ENCODE measurements around the gene RBM41.

The RBM41 gene

GRCh38 chrX:107029752-107030151 lies 88.9 kb downstream of the RBM41 start:
- H3K4me3 ChIP-seq (replicated peaks in 1 of 2; ENCODE audit: low read depth in 2 of 2, low read length in 2 of 2): no peak overlapping the region
- no peak for DNase-seq (ENCODE audit: low read depth in 2 of 2)
- TF ChIP-seq CTCF (IDR thresholded peaks at IDR 0.05; ENCODE audit: low read depth, low read length): no peak

- no peak overlapping the region for H3K4me3 ChIP-seq (replicated peaks in 1 of 2; ENCODE audit: low read depth in 2 of 2, low read length in 2 of 2)
- peak; percentile 58 for TF ChIP-seq CTCF (IDR thresholded peaks at IDR 0.05; ENCODE audit: low read depth, low read length)
- DNase-seq (ENCODE audit: low read depth in 2 of 2): peak; percentile 48 to 50
Observed at GRCh38 chrX:107025545-107025944, 93.1 kb downstream of the RBM41 start.

DNA sequence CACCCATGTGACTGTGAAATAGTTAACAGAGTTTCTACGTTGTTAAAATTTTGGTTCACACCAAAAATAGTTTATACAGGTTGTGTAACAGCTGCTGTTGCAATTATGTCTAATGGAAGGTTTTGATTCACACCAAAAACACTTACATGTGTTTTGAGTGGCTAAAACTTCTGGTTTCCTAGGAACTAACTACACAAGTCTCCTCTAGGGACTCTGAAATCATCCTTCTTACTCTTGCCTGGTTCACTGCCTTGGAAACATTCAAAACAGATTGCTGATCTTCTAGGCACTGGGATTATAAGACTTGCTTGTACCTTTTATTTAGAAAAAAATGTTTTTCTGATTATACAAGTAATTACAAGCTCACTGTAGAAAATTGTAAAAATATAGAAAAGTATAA lies 103.7 kb downstream of the RBM41 start:
- no peak for TF ChIP-seq CTCF (IDR thresholded peaks at IDR 0.05; ENCODE audit: low read depth, low read length)
- H3K4me3 ChIP-seq (replicated peaks in 1 of 2; ENCODE audit: low read depth in 2 of 2, low read length in 2 of 2): no peak overlapping the region
- peak; percentile 4 to 40 for DNase-seq (ENCODE audit: low read depth in 2 of 2)
